Keratinocyte (primary cell): ENCODE measurements around the gene CNTNAP3B. TPM values are rescaled to one million over a fixed set of nuclear protein-coding genes. Genes with fewer than 3 reads are reported as not detected.
"Not testable (repeated sequence)": the region's sequence is repeated elsewhere in the genome, so short reads cannot be mapped to it uniquely, and the experiment has no call there.

Experiments
- DNase-seq: peaks from one replicate; pipeline ENCODE4 v3.0.0-alpha.2; 2011; ENCODE audit warnings: low read depth, missing footprints, low spot score
- FAIRE-seq: peaks from 2 replicates; lab custom pipeline; 2011; peaks lifted over from hg19 to GRCh38; lab: Jason Lieb, UNC
- H2AFZ ChIP-seq: 2 replicates; pipeline ENCODE4 v1.6.0; 2012; ENCODE audit warnings: low read length, control low read depth, inconsistent platforms; ENCODE audit not compliant: control insufficient read depth
- H3K27ac ChIP-seq: 2 replicates; pipeline ENCODE4 v1.5.1; 2011; ENCODE audit warnings: low read length; ENCODE audit not compliant: control insufficient read depth, insufficient read depth
- H3K27me3 ChIP-seq: 3 replicates; pipeline ENCODE4 v1.6.0; 2011; ENCODE audit warnings: low read length; ENCODE audit not compliant: control insufficient read depth, insufficient read depth; ENCODE audit errors: extremely low read depth
- H3K36me3 ChIP-seq, 2 experiments: 2 replicates in 1 of 2; 3 replicates in 1 of 2; pipeline ENCODE4 v1.5.1; 2011; ENCODE audit warnings: low read length in 2 of 2, mild to moderate bottlenecking in 1 of 2; ENCODE audit not compliant: control insufficient read depth in 2 of 2, insufficient read depth in 2 of 2; ENCODE audit errors: extremely low read depth in 1 of 2
- H3K4me1 ChIP-seq: 3 replicates; pipeline ENCODE4 v1.5.1; 2011; ENCODE audit warnings: low read length; ENCODE audit not compliant: control insufficient read depth, insufficient read depth; ENCODE audit errors: extremely low read depth
- H3K4me2 ChIP-seq: 3 replicates; pipeline ENCODE4 v1.6.0; 2011; ENCODE audit warnings: low read depth, low read length; ENCODE audit not compliant: control insufficient read depth, insufficient read depth; ENCODE audit errors: extremely low read depth
- H3K4me3 ChIP-seq, 3 experiments: fragments of 200-600 bp in 1 of 3; sonication (generic) in 1 of 3; 2 replicates in 2 of 3; 3 replicates in 1 of 3; pipeline ENCODE4 v1.5.1; 2011 to 2016; ENCODE audit warnings: low read length in 3 of 3, mild to moderate bottlenecking in 3 of 3, control low read depth in 2 of 3, inconsistent platforms in 1 of 3, low read depth in 1 of 3, mixed read lengths in 1 of 3, mixed run types in 1 of 3, moderate library complexity in 1 of 3; ENCODE audit not compliant: control insufficient read depth in 2 of 3, insufficient read depth in 2 of 3; ENCODE audit errors: extremely low read depth in 1 of 3
- H3K79me2 ChIP-seq: 2 replicates; pipeline ENCODE4 v1.6.0; 2012; ENCODE audit warnings: low read length; ENCODE audit not compliant: control insufficient read depth, insufficient read depth
- H3K9ac ChIP-seq: 3 replicates; pipeline ENCODE4 v1.6.0; 2011; ENCODE audit warnings: low read length; ENCODE audit not compliant: control insufficient read depth, insufficient read depth; ENCODE audit errors: extremely low read depth
- H3K9me1 ChIP-seq: 3 replicates; pipeline ENCODE4 v1.6.0; 2011; ENCODE audit warnings: low read length; ENCODE audit not compliant: control insufficient read depth, insufficient read depth; ENCODE audit errors: extremely low read depth
- H3K9me3 ChIP-seq: 2 replicates; pipeline ENCODE4 v1.5.1; 2012; ENCODE audit warnings: low read depth, low read length; ENCODE audit not compliant: control insufficient read depth
- H4K20me1 ChIP-seq: 3 replicates; pipeline ENCODE4 v1.6.0; 2011; ENCODE audit warnings: low read length; ENCODE audit not compliant: control insufficient read depth, insufficient read depth; ENCODE audit errors: extremely low read depth
- dilution Hi-C: fragments of 300-500 bp; cut with MboI; formaldehyde crosslinking; loops from one replicate; pipeline ENCODE4 v1.7.0; 2020; ENCODE audit warnings: low sequenced_read_pairs; ENCODE audit not compliant: extremely low pct_ligation_motif_present
- polyA minus RNA-seq, 3 experiments: library from RNA; depleted of rRNA, polyadenylated mRNA; stranded (reverse); fragments of >200 nt; gene quantifications; 1 replicate in 1 of 3; 2 replicates in 1 of 3; 3 replicates in 1 of 3; pipeline ENCODE4 v1.2.3, GENCODE V29; 2011
- polyA plus RNA-seq, 5 experiments: library from polyadenylated mRNA; depleted of rRNA in 3 of 5; stranded (reverse) in 3 of 5; stranded (forward) in 1 of 5; unstranded in 1 of 5; fragments of >200 nt; gene quantifications; 1 replicate in 1 of 5; 2 replicates in 3 of 5; 3 replicates in 1 of 5; pipeline versions ENCODE4 v1.2.1 to v1.2.3, GENCODE V29; 2011 to 2012; ENCODE audit warnings: missing spikeins in 2 of 5, low read depth in 1 of 5, low replicate concordance in 1 of 5
- TF ChIP-seq, protein P1 (sequence below), 3 experiments: IDR thresholded peaks in 1 of 3; conservative IDR thresholded peaks in 1 of 3; optimal IDR thresholded peaks in 1 of 3; 2 replicates in 2 of 3; 3 replicates in 1 of 3; pipeline versions ENCODE3 to v1.5.1; 2011; ENCODE audit warnings: low read length in 3 of 3, mild to moderate bottlenecking in 3 of 3, moderate library complexity in 2 of 3, control low read depth in 1 of 3, inconsistent platforms in 1 of 3; ENCODE audit not compliant: insufficient read depth in 2 of 3; ENCODE audit errors: extremely low read depth in 1 of 3

The CNTNAP3B gene
- 2.5 to 6.8 TPM (median 6.2 TPM) in 3 replicates for polyA plus RNA-seq
- polyA plus RNA-seq (2011; ENCODE audit: low read depth) = 0.90 TPM
- polyA plus RNA-seq (2011; cell fraction: cytosol; rRNA removed) = 1.0 and 1.7 TPM in 2 replicates
- 10.9 and 14.9 TPM in 2 replicates for polyA plus RNA-seq (2011; cell fraction: nucleus; rRNA removed)
- 1.5 and 4.8 TPM in 2 replicates for polyA plus RNA-seq (2012; ENCODE audit: low replicate concordance)
- polyA minus RNA-seq = 2.2 to 11.4 TPM (median 3.5 TPM) in 3 replicates
- 0.38 TPM for polyA minus RNA-seq (2011; cell fraction: cytosol; rRNA and poly(A)+ RNA removed)
- polyA minus RNA-seq (2011; cell fraction: nucleus; rRNA and poly(A)+ RNA removed) = 8.1 and 23.8 TPM in 2 replicates

DNA sequence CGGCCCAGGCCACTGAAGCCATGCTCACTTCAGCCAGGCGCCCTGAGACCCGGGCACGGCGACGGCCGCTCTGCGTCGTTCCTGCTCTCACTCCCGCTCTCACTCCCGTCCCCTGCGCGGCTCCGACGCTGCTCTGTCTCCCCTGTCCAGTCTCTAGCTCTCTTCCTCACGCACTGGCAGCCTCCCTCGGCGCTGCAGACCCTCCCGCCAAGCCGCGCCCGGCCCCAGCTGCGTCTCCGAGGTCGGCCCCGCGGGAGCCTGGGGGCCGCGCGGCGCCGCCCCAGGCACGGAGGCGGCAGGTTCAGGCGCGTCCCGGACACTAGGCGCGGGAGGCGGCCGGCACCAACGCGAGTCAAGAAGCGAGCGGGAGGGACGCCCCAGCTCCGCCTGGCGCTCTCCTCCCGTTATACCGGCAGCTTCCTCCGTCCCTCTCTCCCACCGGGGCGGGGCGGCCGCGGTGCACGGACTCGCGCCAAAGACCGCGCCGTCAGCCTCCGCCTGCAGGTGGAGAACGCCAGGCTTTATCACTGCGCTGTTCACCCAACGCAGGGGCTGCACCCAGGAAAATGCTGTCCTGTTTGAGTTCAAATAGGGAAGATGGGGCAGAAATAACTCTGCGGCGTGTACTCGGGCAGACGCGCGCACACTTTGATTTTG, at the start of gene CNTNAP3B:
Gene CNTNAP3B, minus strand, starts transcription at position 354 of the 657 bp plus-strand sequence. Its CDS starts 332 bp downstream, at position 22.
- H3K4me2 ChIP-seq, H3K4me3 ChIP-seq, H3K9me3 ChIP-seq, H3K9me1 ChIP-seq, FAIRE-seq, H4K20me1 ChIP-seq, H3K27ac ChIP-seq, dilution Hi-C loops, H2AFZ ChIP-seq, DNase-seq, H3K4me1 ChIP-seq, H3K27me3 ChIP-seq, H3K36me3 ChIP-seq, H3K9ac ChIP-seq, H3K79me2 ChIP-seq: not testable (repeated sequence)

DNA sequence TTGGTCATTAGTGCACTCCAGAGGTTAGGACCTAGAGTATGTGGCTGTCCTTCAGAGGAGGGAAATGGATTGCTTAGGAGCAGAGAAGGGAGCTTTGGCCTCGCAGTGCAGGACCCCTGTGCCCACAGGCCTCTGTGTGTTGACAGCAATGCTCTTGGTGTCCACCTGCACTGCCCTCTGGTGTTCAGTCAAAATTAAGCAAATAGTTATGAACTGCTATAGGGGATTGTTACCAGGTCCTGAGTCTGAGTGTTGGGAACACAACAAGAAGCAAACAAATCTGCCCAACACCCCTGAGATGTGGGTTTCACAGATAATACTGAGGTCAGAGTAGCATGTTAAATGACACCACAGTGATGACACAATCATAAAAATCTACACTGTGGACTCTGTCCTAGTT, 31.1 kb upstream of the CNTNAP3B start:
- H3K9ac ChIP-seq, DNase-seq, H3K9me1 ChIP-seq, H3K79me2 ChIP-seq, H3K4me3 ChIP-seq, H3K27ac ChIP-seq, dilution Hi-C loops, H4K20me1 ChIP-seq, H3K27me3 ChIP-seq, H3K9me3 ChIP-seq, H3K4me1 ChIP-seq, H3K36me3 ChIP-seq, H2AFZ ChIP-seq, H3K4me2 ChIP-seq, FAIRE-seq: not testable (repeated sequence)
- TF ChIP-seq, protein P1, sequence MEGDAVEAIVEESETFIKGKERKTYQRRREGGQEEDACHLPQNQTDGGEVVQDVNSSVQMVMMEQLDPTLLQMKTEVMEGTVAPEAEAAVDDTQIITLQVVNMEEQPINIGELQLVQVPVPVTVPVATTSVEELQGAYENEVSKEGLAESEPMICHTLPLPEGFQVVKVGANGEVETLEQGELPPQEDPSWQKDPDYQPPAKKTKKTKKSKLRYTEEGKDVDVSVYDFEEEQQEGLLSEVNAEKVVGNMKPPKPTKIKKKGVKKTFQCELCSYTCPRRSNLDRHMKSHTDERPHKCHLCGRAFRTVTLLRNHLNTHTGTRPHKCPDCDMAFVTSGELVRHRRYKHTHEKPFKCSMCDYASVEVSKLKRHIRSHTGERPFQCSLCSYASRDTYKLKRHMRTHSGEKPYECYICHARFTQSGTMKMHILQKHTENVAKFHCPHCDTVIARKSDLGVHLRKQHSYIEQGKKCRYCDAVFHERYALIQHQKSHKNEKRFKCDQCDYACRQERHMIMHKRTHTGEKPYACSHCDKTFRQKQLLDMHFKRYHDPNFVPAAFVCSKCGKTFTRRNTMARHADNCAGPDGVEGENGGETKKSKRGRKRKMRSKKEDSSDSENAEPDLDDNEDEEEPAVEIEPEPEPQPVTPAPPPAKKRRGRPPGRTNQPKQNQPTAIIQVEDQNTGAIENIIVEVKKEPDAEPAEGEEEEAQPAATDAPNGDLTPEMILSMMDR (optimal IDR thresholded peaks at IDR 0.05 in 1 of 3, IDR thresholded peaks at IDR 0.05 in 1 of 3, conservative IDR thresholded peaks at IDR 0.05 in 1 of 3; ENCODE audit: extremely low read depth in 1 of 3, insufficient read depth in 2 of 3, low read length in 3 of 3) = peak in 1 of 3 experiments; percentile 14

DNA sequence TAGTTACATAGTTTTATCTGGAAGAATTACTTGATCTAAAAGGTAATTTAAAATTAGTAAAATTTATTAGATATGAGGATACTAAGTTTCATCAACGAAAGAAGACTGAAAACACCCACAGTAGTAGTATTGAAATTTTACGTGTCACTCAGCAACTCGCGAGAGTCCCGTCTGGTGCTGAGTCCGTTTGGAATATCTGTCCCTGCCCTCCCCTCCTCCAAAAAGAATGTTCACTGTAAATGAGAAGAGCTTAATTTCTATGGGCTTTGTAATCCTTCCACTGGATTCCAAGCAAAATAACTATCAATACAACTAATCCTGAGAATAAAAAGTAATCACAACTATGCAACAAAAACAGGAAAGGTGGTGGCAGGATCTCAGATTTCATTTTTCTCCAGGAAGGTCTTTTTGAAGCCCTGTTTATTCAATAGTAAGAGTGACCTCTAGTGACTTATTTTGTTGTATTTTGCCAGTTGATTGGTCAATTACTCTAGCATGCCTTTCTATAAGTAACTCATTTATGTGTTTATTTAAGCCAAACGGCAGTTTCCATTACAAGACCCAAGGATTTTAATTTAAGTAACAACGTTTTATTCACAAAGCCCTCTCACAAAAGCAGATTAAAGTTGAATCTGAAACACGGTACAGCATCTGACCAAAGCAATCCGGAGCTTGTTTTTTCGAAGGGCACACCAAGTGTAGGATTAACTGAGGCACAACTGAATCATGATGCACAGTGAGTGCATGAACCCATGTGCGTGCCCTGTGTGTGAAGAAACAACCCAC, 2.0 kb downstream of the CNTNAP3B start:
- peak overlapping the region; percentile 22 for H3K4me2 ChIP-seq
- H2AFZ ChIP-seq, H3K9ac ChIP-seq: not testable (repeated sequence)

DNA sequence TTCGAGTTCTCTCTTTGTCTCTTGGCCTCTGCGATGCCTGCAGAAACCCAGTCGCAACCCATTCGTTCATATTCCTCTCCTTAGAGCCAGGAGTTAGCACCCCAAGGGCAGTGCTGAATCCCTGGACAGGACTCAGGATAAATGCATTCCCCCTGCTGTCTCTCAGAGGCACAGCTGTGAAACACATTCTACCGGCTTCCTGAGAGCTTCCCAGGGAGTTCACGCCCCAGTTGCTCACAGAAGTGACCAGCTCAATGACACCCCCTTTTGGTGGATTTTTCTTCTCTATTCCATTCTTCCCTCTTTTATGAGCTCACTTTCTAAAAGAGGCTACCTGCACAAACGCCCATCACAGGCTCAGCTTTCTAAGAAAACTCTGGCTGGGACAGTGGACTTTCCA, 8.2 kb downstream of the CNTNAP3B start:
- FAIRE-seq, H3K27me3 ChIP-seq, dilution Hi-C loops, H3K9me1 ChIP-seq, H3K4me1 ChIP-seq, H3K4me2 ChIP-seq, H3K4me3 ChIP-seq, H3K27ac ChIP-seq, H3K9ac ChIP-seq, DNase-seq, H2AFZ ChIP-seq, H3K9me3 ChIP-seq, H3K36me3 ChIP-seq, H3K79me2 ChIP-seq, H4K20me1 ChIP-seq: not testable (repeated sequence)

More for the DNA sequence above, 2.0 kb downstream of the CNTNAP3B start:
- H4K20me1 ChIP-seq, H3K9me1 ChIP-seq, DNase-seq, H3K27me3 ChIP-seq, FAIRE-seq, H3K9me3 ChIP-seq, H3K4me1 ChIP-seq, H3K4me3 ChIP-seq, H3K36me3 ChIP-seq, H3K79me2 ChIP-seq, H3K27ac ChIP-seq, dilution Hi-C loops: not testable (repeated sequence)
